GM12878 (cell line): ENCODE measurements around the gene MAGI1. TPM values are rescaled to one million over a fixed set of nuclear protein-coding genes. Genes with fewer than 3 reads are reported as not detected.

Source experiments
- ATAC-seq: fragments of 200-7000 bp; cut with Tn5 transposase; 3 replicates; pipeline ENCODE4 v1.9.1; 2020; ENCODE audit warnings: mild to moderate bottlenecking, moderate library complexity
- BruUV-seq: library from RNA; stranded (reverse); fragments of 400-500 nt; replicated peaks from 2 replicates; lab custom pipeline; 2021; lab: Mats Ljungman, UMichigan
- CTCF ChIA-PET: fragments of 300-600 bp; sonication (Branson Sonifier 250); formaldehyde crosslinking; extraction: SDS; loops from one replicate; lab custom pipeline; 2021; ENCODE audit warnings: inconsistent platforms; lab: Yijun Ruan, JAX
- POLR2A ChIA-PET: fragments of 350-600 bp; formaldehyde crosslinking; extraction: SDS; loops from one replicate; lab custom pipeline; 2021; ENCODE audit warnings: inconsistent platforms; lab: Charles Lee
- RAD21 ChIA-PET: fragments of 300-600 bp; sonication (Branson Sonifier 250); formaldehyde crosslinking; loops from one replicate; lab custom pipeline; 2023; ENCODE audit warnings: antibody characterized with exemption; ENCODE audit not compliant: unreplicated experiment; lab: Charles Lee
- SMC1A ChIA-PET: fragments of 300-600 bp; sonication (Branson Sonifier 250); formaldehyde crosslinking; loops from one replicate; lab custom pipeline; 2023; ENCODE audit not compliant: unreplicated experiment, uncharacterized antibody; lab: Charles Lee
- DNase-seq: peaks from one replicate; pipeline ENCODE4 v3.0.0-alpha.2; 2011; ENCODE audit warnings: low read depth, low spot score
- FAIRE-seq: peaks from 3 replicates; lab custom pipeline; 2011; peaks lifted over from hg19 to GRCh38; lab: Jason Lieb, UNC
- H2AFZ ChIP-seq: 2 replicates; pipeline ENCODE4 v1.6.0; 2011; ENCODE audit warnings: low read depth, low read length, control low read depth; ENCODE audit not compliant: control insufficient read depth
- H3K27ac ChIP-seq: 2 replicates; pipeline ENCODE4 v1.5.1; 2011; ENCODE audit warnings: control low read depth; ENCODE audit not compliant: control insufficient read depth, insufficient read depth
- H3K27me3 ChIP-seq, 2 experiments: replicated peaks in 1 of 2; 2 replicates each; pipeline versions ENCODE4 v1.6.0 to v1.6.1; 2011; ENCODE audit warnings: low read length in 1 of 2; ENCODE audit not compliant: control insufficient read depth in 2 of 2, insufficient read depth in 2 of 2
- H3K36me3 ChIP-seq, 2 experiments: 2 replicates each; pipeline ENCODE4 v1.5.1; 2011; ENCODE audit warnings: low read length in 1 of 2; ENCODE audit not compliant: control insufficient read depth in 2 of 2, insufficient read depth in 2 of 2
- H3K4me1 ChIP-seq: 2 replicates; pipeline ENCODE4 v1.6.1; 2011; ENCODE audit warnings: mild to moderate bottlenecking, low read length, moderate library complexity, mixed read lengths; ENCODE audit not compliant: control insufficient read depth, insufficient read depth
- H3K4me2 ChIP-seq: 2 replicates; pipeline ENCODE4 v1.6.0; 2011; ENCODE audit warnings: control low read depth; ENCODE audit not compliant: control insufficient read depth, insufficient read depth
- H3K4me3 ChIP-seq: fragments of 200-600 bp; sonication (generic); 2 replicates; pipeline ENCODE4 v1.5.1; 2016
- H3K79me2 ChIP-seq: 2 replicates; pipeline ENCODE4 v1.6.0; 2011; ENCODE audit warnings: low read length; ENCODE audit not compliant: control insufficient read depth, insufficient read depth
- H3K9ac ChIP-seq: 2 replicates; pipeline ENCODE4 v1.8.0; 2011; ENCODE audit warnings: low read length, control low read depth, mixed read lengths; ENCODE audit not compliant: control insufficient read depth, insufficient read depth
- H3K9me3 ChIP-seq: replicated peaks from 3 replicates; pipeline ENCODE4 v1.5.1; 2011; ENCODE audit warnings: mild to moderate bottlenecking, low read length; ENCODE audit not compliant: control insufficient read depth, insufficient read depth
- H4K20me1 ChIP-seq: 2 replicates; pipeline ENCODE4 v1.6.0; 2011; ENCODE audit not compliant: control insufficient read depth, insufficient read depth
- ATF7 ChIP-seq: fragments of 450-650 bp; IDR thresholded peaks from 2 replicates; pipeline ENCODE4 v1.6.1; 2016; ENCODE audit warnings: low read depth, mild to moderate bottlenecking
- EED ChIP-seq: sonication (generic); IDR thresholded peaks from 2 replicates; pipeline ENCODE4 v1.6.1; 2016; ENCODE audit warnings: antibody characterized with exemption, low read depth
- HSF1 ChIP-seq: fragments of 150-350 bp; IDR thresholded peaks from 2 replicates; pipeline ENCODE4 v1.6.1; 2014; ENCODE audit warnings: mild to moderate bottlenecking, low read depth, low read length
- MAX ChIP-seq: IDR thresholded peaks from 2 replicates; pipeline ENCODE4 v1.6.1; 2012; ENCODE audit warnings: low read depth, low read length, improper control_type of control experiment
- RELB ChIP-seq: fragments of 450-650 bp; IDR thresholded peaks from 2 replicates; pipeline ENCODE4 v1.6.1; 2017; ENCODE audit warnings: low read depth, mild to moderate bottlenecking, moderate library complexity
- SP1 ChIP-seq: IDR thresholded peaks from one replicate; pipeline ENCODE4 v1.6.1; 2011; ENCODE audit warnings: low read depth, low read length
- STAT3 ChIP-seq: IDR thresholded peaks from 2 replicates; pipeline ENCODE4 v1.6.1; 2011; ENCODE audit warnings: low read depth, low read length, improper control_type of control experiment
- WRNIP1 ChIP-seq: IDR thresholded peaks from 2 replicates; pipeline ENCODE4 v1.6.1; 2011; ENCODE audit warnings: low read depth, low read length, improper control_type of control experiment, borderline replicate concordance
- ZSCAN29 ChIP-seq: fragments of 450-650 bp; IDR thresholded peaks from 2 replicates; pipeline ENCODE4 v1.6.1; 2017; ENCODE audit warnings: mild to moderate bottlenecking, moderate library complexity
- WGBS: methylation state at CpG from one replicate; pipeline ENCODE4 v1.1.6; 2016; ENCODE audit warnings: low lambda C conversion rate; ENCODE audit not compliant: insufficient replicate concordance, insufficient coverage; ENCODE audit errors: missing lambda C conversion rate; 5-methylcytosine and 5-hydroxymethylcytosine counted together
- in situ Hi-C: fragments of 300-500 bp; cut with MboI; formaldehyde crosslinking; loops from 9 replicates; pipeline ENCODE4 v1.14.3; 2018; ENCODE audit warnings: mixed read lengths
- intact Hi-C: fragments of 100-400 bp; cut with micrococcal nuclease; formaldehyde crosslinking; loops from one replicate; pipeline ENCODE4 v1.14.2; 2022; ENCODE audit not compliant: unreplicated experiment
- polyA plus RNA-seq, 11 experiments: library from polyadenylated mRNA; depleted of rRNA in 4 of 11; unstranded in 6 of 11; stranded (reverse) in 5 of 11; fragments of >200 nt; fragmentation: Nextera tagmentation in 4 of 11; fragmentation: Illumina TruSeq in 1 of 11; extraction: Ambion mirVana in 4 of 11; extraction: Trizol in 1 of 11; gene quantifications; 1 replicate in 1 of 11; 2 replicates in 10 of 11; pipeline versions ENCODE4 v1.2.1 to v1.2.3, GENCODE V29; 2011 to 2016; ENCODE audit warnings: inconsistent platforms in 2 of 11, missing spikeins in 2 of 11, low read depth in 1 of 11
- total RNA-seq, 4 experiments: library from RNA; depleted of rRNA in 3 of 4; stranded (reverse); fragments of >200 nt in 3 of 4; fragmentation: Illumina TruSeq in 1 of 4; extraction: Trizol in 1 of 4; gene quantifications; 2 replicates each; pipeline versions ENCODE4 v1.2.1 to v1.2.3, GENCODE V29; 2013 to 2021

MAGI1 gene
- total and polyA plus RNA-seq, 10 of the 15 experiments (the other 5 are each of a cell fraction or from before 2014, with no cell fraction given) = 0.02 to 3.3 (median 0.29) TPM; not detected in 1

GRCh38 chr3:65901226-65901625 is 137.5 kb downstream of the MAGI1 start:
- intact Hi-C loops = no loop called here
- RAD21 ChIA-PET = no interaction called here
- no peaks in the 10 kb centered on the region for H3K9me3 ChIP-seq
- in situ Hi-C loops = no loop called here
- ATAC-seq (no peak), FAIRE-seq (no peak), DNase-seq (no peak)
- CTCF ChIA-PET = no interaction called here
- H3K27ac ChIP-seq = no peak overlapping the region
- POLR2A ChIA-PET = no interaction called here
- H3K27me3 ChIP-seq = no peaks in the 10 kb centered on the region; a peak in 1 of 4 replicates
- WGBS = 63% methylated on average over 7 of the region's 7 CpGs
- TF ChIP-seq ATF7 (no peak), SP1 (no peak), HSF1 (no peak), EED (no peak), WRNIP1 (no peak), STAT3 (no peak), RELB (no peak), ZSCAN29 (no peak), MAX (no peak)
- H4K20me1 ChIP-seq = no peaks in the 10 kb centered on the region
- no TSS peak for BruUV-seq
- no peak overlapping the region for H3K4me2 ChIP-seq
- H3K36me3 ChIP-seq = no peaks in the 10 kb centered on the region
- SMC1A ChIA-PET = no interaction called here
- no peaks in the 10 kb centered on the region for H3K4me1 ChIP-seq
- no peak overlapping the region for H3K4me3 ChIP-seq
- H2AFZ ChIP-seq = no peak overlapping the region
- H3K79me2 ChIP-seq = no peaks in the 10 kb centered on the region
- no peak overlapping the region for H3K9ac ChIP-seq
